ENCODE results near the gene NUDT16L1. TPM values are rescaled to one million over a fixed set of nuclear protein-coding genes. Genes with fewer than 3 reads are reported as not detected.
A peak's percentile ranks its signal among the peaks of the same experiment; 100 is the strongest.

NUDT16L1 gene
- total and polyA plus RNA-seq, 2 of the 13 experiments (the other 11 are each of a cell fraction or from before 2014, with no cell fraction given), result 28.0 to 40.5 TPM

- POLR2A ChIA-PET, result interaction anchor here (1.0 to 1.8 kb wide), 4 partner anchors 10 to 40 kb away, joined by 3 to 15 read pairs (median 3); no protein-coding TSS in a partner anchor
- DNase-seq (ENCODE audit: low spot score) (peak; percentile 27), ATAC-seq (no peak), FAIRE-seq (no peak)
- Histone ChIP-seq H3K36me3 (replicated peaks in 1 of 2; ENCODE audit: control insufficient read depth in 1 of 2, insufficient read depth in 2 of 2, low read length in 2 of 2) (peaks cover 29 to 54% of the 10 kb centered on the region in 2 experiments; a peak in 4 of 5 replicates), H3K79me2 (ENCODE audit: insufficient read depth, low read length) (peaks cover 6% of the 10 kb centered on the region), H3K27me3 (ENCODE audit: control insufficient read depth in 1 of 2, insufficient read depth in 2 of 2, low read length in 2 of 2) (no peaks in the 10 kb centered on the region), H3K4me1 (ENCODE audit: insufficient read depth, low read length) (peaks cover 63% of the 10 kb centered on the region), H3K9me3 (ENCODE audit: low read length) (no peaks in the 10 kb centered on the region), H3K9ac (ENCODE audit: insufficient read depth, low read depth, low read length) (peak overlapping the region; percentile 14; the same call in 1 of the 2 replicates), H3K27ac (ENCODE audit: extremely low read length, insufficient read depth, low read length) (peak overlapping the region; percentile 67), H4K20me1 (ENCODE audit: insufficient read depth, low read length) (no peaks in the 10 kb centered on the region), H3K4me2 (ENCODE audit: low read depth, low read length) (peak overlapping the region; percentile 18; the same call in 1 of the 2 replicates), H3K4me3 (replicated peaks in 1 of 3; ENCODE audit: insufficient read depth in 1 of 3, low read depth in 2 of 3, low read length in 3 of 3) (no peak overlapping the region), H2AFZ (ENCODE audit: low read length) (no peak overlapping the region)
- BruUV-seq (replicated peaks), result TSS peak; percentile 15
- intact Hi-C loops (cut with micrococcal nuclease; ENCODE audit: unreplicated experiment), result no loop called here
- in situ Hi-C loops (cut with HindIII; ENCODE audit: extremely low pct_ligation_motif_present, low pct_unique_long_range_greater_than_20kb), result no loop called here
- WGBS (ENCODE audit: low lambda C conversion rate), result 47% methylated on average over 8 of the region's 16 CpGs
- CTCF ChIA-PET (ENCODE audit: low intra/inter-chr PET ratio, low total read pairs), result no interaction called here
- TF ChIP-seq EP300 (IDR thresholded peaks at IDR 0.05; ENCODE audit: low read depth in 2 of 2, low read length in 2 of 2) (0 out of 4 replicates have a peak, but pooled peaks of 1 of the 2 experiments have one; percentile 18), EP300 (CRISPR knock-in tag; IDR thresholded peaks at IDR 0.05; ENCODE audit: borderline replicate concordance) (no peak), RFX1 (IDR thresholded peaks at IDR 0.05) (no peak), ZFP37 (CRISPR knock-in tag; IDR thresholded peaks at IDR 0.05; ENCODE audit: borderline replicate concordance) (no peak), ZEB1 (IDR thresholded peaks at IDR 0.05; ENCODE audit: insufficient replicate concordance, low read depth) (peak; percentile 23), MAFG (CRISPR knock-in tag; IDR thresholded peaks at IDR 0.05) (no peak), ZHX2 (IDR thresholded peaks at IDR 0.05; ENCODE audit: low read depth) (no peak), ZHX2 (CRISPR knock-in tag; IDR thresholded peaks at IDR 0.05; ENCODE audit: borderline replicate concordance) (no peak), ZBTB38 (CRISPR knock-in tag; IDR thresholded peaks at IDR 0.05) (peak; percentile 54; the same call in 1 of the 2 replicates), KLF15 (CRISPR knock-in tag; IDR thresholded peaks at IDR 0.05; ENCODE audit: borderline replicate concordance) (no peak), ZNF687 (CRISPR knock-in tag; IDR thresholded peaks at IDR 0.05) (peak; percentile 55), ZNF83 (CRISPR knock-in tag; IDR thresholded peaks at IDR 0.05; ENCODE audit: borderline replicate concordance) (no peak)
These were observed 39.1 kb upstream of the NUDT16L1 start for GRCh38 chr16:4654011-4654963.

Measured in HepG2 (cell line).